Fibroblast of lung (primary cell): ENCODE measurements around the gene TC2N. TPM values are rescaled to one million over a fixed set of nuclear protein-coding genes. Genes with fewer than 3 reads are reported as not detected.

Experiments
- DNase-seq, 2 donors: peaks; one replicate each; pipeline versions ENCODE4 v3.0.0 to v3.0.0-alpha.2; 2010; ENCODE audit warnings: low read depth in 2 of 2
- H2AFZ ChIP-seq: 2 replicates; pipeline ENCODE4 v1.5.1; 2012; ENCODE audit warnings: low read length, control low read depth, inconsistent platforms
- H3K27ac ChIP-seq: 2 replicates; pipeline ENCODE4 v1.5.1; 2011; ENCODE audit warnings: low read length, control low read depth; ENCODE audit not compliant: insufficient read depth
- H3K27me3 ChIP-seq: 2 replicates; pipeline ENCODE4 v1.5.1; 2011; ENCODE audit warnings: mild to moderate bottlenecking, low read length; ENCODE audit not compliant: control insufficient read depth, insufficient read depth
- H3K36me3 ChIP-seq: 2 replicates; pipeline ENCODE4 v1.5.1; 2011; ENCODE audit warnings: low read length; ENCODE audit not compliant: control insufficient read depth, insufficient read depth
- H3K4me1 ChIP-seq: 2 replicates; pipeline ENCODE4 v1.5.1; 2011; ENCODE audit warnings: low read length; ENCODE audit not compliant: control insufficient read depth, insufficient read depth; ENCODE audit errors: extremely low read depth
- H3K4me2 ChIP-seq: 2 replicates; pipeline ENCODE4 v1.5.1; 2011; ENCODE audit warnings: low read length, control low read depth; ENCODE audit not compliant: insufficient read depth; ENCODE audit errors: extremely low read depth
- H3K4me3 ChIP-seq, 4 experiments: fragments of 200-600 bp in 1 of 4; sonication (generic) in 1 of 4; replicated peaks in 1 of 4; 2 replicates each; pipeline ENCODE4 v1.5.1; 2011 to 2016; ENCODE audit warnings: low read length in 4 of 4, low read depth in 3 of 4, mild to moderate bottlenecking in 3 of 4, control low read depth in 2 of 4, inconsistent platforms in 1 of 4, mixed read lengths in 1 of 4; ENCODE audit not compliant: insufficient read depth in 1 of 4; ENCODE audit errors: control extremely low read depth in 1 of 4
- H3K79me2 ChIP-seq: 2 replicates; pipeline ENCODE4 v1.5.1; 2012; ENCODE audit warnings: mild to moderate bottlenecking, low read length, inconsistent platforms; ENCODE audit not compliant: control insufficient read depth, insufficient read depth
- H3K9ac ChIP-seq: 2 replicates; pipeline ENCODE4 v1.5.1; 2011; ENCODE audit warnings: mild to moderate bottlenecking, low read length, control low read depth; ENCODE audit not compliant: insufficient read depth
- H3K9me3 ChIP-seq: 2 replicates; pipeline ENCODE4 v1.5.1; 2012; ENCODE audit warnings: low read depth, low read length; ENCODE audit not compliant: control insufficient read depth, insufficient read depth
- H4K20me1 ChIP-seq: 2 replicates; pipeline ENCODE4 v1.5.1; 2011; ENCODE audit warnings: low read length; ENCODE audit not compliant: control insufficient read depth, insufficient read depth; ENCODE audit errors: extremely low read depth
- EZH2 ChIP-seq: IDR thresholded peaks from 2 replicates; pipeline ENCODE4 v1.5.1; 2012; ENCODE audit warnings: low read length, control low read depth, mild to moderate bottlenecking; ENCODE audit errors: missing control alignments
- polyA plus RNA-seq, 2 donors: library from polyadenylated mRNA; depleted of rRNA in 1 of 2; stranded (reverse) in 1 of 2; unstranded in 1 of 2; fragments of >200 nt; gene quantifications; 2 replicates each; pipeline ENCODE4 v1.2.1, GENCODE V29; 2011 to 2012; ENCODE audit warnings: missing spikeins in 1 of 2
- total RNA-seq: library from RNA; depleted of rRNA; stranded (reverse); fragments of >200 nt; gene quantifications from 2 replicates; pipeline ENCODE4 v1.2.1, GENCODE V29; 2014
- TF ChIP-seq, protein P1 (sequence below), 2 donors: IDR thresholded peaks in 1 of 2; conservative IDR thresholded peaks in 1 of 2; 1 replicate in 1 of 2; 2 replicates in 1 of 2; pipeline ENCODE4 v1.5.1; 2011 to 2012; ENCODE audit warnings: low read length in 2 of 2, control low read depth in 1 of 2, inconsistent platforms in 1 of 2, low read depth in 1 of 2, mild to moderate bottlenecking in 1 of 2

TC2N gene
- total and polyA plus RNA-seq, 2 donors (not counting 1 experiment from before 2014, with no cell fraction given): 0.19 to 0.83 TPM

DNA sequence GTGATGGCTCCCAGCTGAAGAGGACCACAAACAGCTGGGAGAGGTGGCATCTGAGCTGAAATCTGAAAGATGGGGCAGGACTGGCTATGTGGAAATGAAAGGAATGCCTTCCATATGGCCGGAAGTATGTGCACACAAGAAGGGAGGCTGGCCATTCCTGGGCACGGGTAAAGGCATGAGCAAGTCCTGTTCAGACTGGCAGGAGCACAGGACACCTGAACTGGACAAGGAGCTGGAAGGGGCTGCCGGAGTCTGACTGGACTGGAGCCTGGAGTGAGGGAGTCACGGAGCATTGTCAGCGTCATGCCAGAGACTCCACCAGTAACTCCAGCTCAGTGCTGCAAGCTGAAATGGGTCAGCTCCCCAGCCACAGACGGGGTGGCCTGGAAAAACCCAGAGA lies 11.9 kb upstream of the TC2N start:
- no peak for DNase-seq
- H2AFZ ChIP-seq: no peak overlapping the region
- H3K27ac ChIP-seq: no peak overlapping the region
- H3K36me3 ChIP-seq: peaks cover 4% of the 10 kb centered on the region
- no peak overlapping the region for H3K4me3 ChIP-seq
- H3K27me3 ChIP-seq: no peaks in the 10 kb centered on the region
- no peaks in the 10 kb centered on the region for H3K9me3 ChIP-seq
- no peaks in the 10 kb centered on the region for H4K20me1 ChIP-seq
- no peak for TF ChIP-seq EZH2
- TF ChIP-seq, protein P1, sequence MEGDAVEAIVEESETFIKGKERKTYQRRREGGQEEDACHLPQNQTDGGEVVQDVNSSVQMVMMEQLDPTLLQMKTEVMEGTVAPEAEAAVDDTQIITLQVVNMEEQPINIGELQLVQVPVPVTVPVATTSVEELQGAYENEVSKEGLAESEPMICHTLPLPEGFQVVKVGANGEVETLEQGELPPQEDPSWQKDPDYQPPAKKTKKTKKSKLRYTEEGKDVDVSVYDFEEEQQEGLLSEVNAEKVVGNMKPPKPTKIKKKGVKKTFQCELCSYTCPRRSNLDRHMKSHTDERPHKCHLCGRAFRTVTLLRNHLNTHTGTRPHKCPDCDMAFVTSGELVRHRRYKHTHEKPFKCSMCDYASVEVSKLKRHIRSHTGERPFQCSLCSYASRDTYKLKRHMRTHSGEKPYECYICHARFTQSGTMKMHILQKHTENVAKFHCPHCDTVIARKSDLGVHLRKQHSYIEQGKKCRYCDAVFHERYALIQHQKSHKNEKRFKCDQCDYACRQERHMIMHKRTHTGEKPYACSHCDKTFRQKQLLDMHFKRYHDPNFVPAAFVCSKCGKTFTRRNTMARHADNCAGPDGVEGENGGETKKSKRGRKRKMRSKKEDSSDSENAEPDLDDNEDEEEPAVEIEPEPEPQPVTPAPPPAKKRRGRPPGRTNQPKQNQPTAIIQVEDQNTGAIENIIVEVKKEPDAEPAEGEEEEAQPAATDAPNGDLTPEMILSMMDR (conservative IDR thresholded peaks at IDR 0.05 in 1 of 2, IDR thresholded peaks at IDR 0.05 in 1 of 2; ENCODE audit: low read depth in 1 of 2, low read length in 2 of 2): no peak
- H3K4me1 ChIP-seq: no peaks in the 10 kb centered on the region
- no peak overlapping the region for H3K4me2 ChIP-seq
- H3K79me2 ChIP-seq: no peaks in the 10 kb centered on the region
- H3K9ac ChIP-seq: no peak overlapping the region

DNA sequence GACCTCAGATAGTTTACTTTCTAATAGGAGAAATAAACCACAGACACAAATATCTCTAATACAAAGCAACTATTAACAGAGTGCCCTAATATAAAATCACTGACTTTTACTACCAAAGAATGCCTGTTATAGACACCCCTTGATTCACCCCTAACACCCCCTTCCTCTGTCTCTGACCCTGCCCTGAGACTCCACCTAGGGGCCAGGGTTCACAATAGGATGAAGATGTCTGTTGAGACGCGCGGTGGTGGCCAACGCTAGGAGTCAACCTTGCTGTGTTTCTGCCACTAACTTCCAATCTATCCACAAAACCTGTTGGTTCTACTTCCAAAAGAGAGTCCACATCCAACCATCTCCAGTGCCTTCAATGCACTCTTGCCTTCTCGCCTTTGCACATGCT lies 10.9 kb upstream of the TC2N start:
- no peaks in the 10 kb centered on the region for H3K4me1 ChIP-seq
- no peak overlapping the region for H3K9ac ChIP-seq
- H3K4me3 ChIP-seq: no peak overlapping the region
- H3K27me3 ChIP-seq: no peaks in the 10 kb centered on the region
- H3K27ac ChIP-seq: no peak overlapping the region
- H3K4me2 ChIP-seq: no peak overlapping the region
- H3K79me2 ChIP-seq: no peaks in the 10 kb centered on the region
- no peak overlapping the region for H2AFZ ChIP-seq
- TF ChIP-seq EZH2: no peak
- TF ChIP-seq, protein P1 (conservative IDR thresholded peaks at IDR 0.05 in 1 of 2, IDR thresholded peaks at IDR 0.05 in 1 of 2; ENCODE audit: low read depth in 1 of 2, low read length in 2 of 2): no peak
- no peak for DNase-seq
- no peaks in the 10 kb centered on the region for H3K9me3 ChIP-seq
- no peaks in the 10 kb centered on the region for H4K20me1 ChIP-seq
- peaks cover 6% of the 10 kb centered on the region for H3K36me3 ChIP-seq

DNA sequence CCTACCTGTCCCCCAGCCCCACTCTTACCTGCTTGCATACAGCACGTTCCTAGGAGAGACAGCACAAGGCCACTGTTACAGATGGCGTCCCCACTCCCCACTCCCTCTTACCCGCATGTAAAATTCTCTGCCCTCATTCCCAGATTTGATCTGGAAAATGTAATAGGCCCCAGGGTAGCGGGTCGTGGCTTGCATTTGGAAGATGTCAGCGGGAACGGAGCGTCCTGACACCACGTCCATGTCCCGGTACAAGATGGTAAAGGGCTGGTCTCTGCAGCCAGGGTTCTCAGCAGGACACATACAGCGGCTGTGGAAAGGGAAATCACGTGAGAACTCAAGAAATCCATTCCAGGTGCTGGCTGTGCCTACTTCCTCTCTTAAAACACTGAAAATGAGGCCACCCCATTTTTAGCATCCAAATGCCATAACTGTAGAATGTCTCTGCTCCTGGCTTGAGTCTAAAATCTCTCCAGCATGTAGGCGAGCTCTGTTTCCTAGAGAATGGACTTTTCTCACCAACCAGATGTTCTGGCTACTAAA lies 10.1 kb upstream of the TC2N start:
- Histone ChIP-seq H3K27ac (no peak overlapping the region), H3K4me3 (no peak overlapping the region), H3K4me1 (no peaks in the 10 kb centered on the region), H3K4me2 (no peak overlapping the region), H3K27me3 (no peaks in the 10 kb centered on the region), H3K79me2 (no peaks in the 10 kb centered on the region), H4K20me1 (no peaks in the 10 kb centered on the region), H3K36me3 (peaks cover 6% of the 10 kb centered on the region), H2AFZ (no peak overlapping the region), H3K9me3 (no peaks in the 10 kb centered on the region), H3K9ac (no peak overlapping the region)
- no peak for TF ChIP-seq EZH2
- TF ChIP-seq, protein P1 (conservative IDR thresholded peaks at IDR 0.05 in 1 of 2, IDR thresholded peaks at IDR 0.05 in 1 of 2; ENCODE audit: low read depth in 1 of 2, low read length in 2 of 2): no peak
- no peak for DNase-seq
